KG1 (cell line): ENCODE data around the gene RGS16.

ENCODE experiments used
- DNase-seq: peaks from one replicate; lab custom pipeline; 2025; lab: John Stamatoyannopoulos, UW

The RGS16 gene

DNA sequence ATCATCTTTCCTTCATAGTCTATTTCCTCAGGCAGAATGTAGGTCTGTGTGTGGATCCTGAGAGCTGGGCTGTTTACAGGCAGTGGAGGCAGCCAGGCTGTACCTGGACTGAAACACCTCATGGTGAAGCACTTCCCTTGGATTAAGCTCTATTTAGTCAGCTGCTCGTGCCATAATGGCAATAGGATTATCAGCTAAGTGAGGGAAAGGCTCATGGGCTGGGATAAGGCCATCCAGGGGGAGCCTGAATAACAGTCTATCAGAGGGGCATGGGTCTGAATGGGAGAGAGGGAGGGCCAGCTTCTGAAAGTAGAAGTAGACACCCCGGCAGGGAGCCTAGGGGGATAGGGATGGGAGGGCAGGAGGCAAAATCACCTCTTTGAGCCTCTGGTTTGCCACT is 23.5 kb downstream of the RGS16 start:
- no peak for DNase-seq

DNA sequence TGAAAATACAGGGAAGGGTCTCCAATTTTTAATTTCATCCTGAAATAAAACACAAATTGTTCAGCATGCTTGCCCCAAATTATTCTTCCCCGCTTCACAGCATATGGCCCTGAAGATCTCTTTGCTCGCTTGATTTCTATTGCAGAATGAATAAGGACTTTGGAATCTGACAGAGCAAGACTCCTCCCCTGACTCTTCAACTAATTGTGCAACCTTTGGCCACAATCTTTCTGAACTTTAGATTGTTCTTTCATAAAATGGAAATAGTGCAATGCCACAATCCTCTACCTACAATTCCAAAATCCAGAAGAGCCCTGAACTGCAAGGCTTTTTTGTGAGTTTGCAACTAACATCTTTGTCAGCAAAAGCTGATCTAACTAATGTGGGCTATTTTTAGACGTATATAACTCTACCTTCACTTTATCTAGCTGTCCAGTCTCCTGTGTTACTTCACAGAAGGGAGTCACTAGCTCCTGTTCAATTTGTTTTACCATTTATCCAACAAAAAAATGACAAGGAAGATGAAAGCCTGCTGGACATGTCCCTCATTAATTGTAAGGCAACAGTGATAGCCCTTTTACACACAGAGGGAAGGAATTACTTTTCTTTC is 28.5 kb downstream of the RGS16 start:
- DNase-seq, result no peak

DNA sequence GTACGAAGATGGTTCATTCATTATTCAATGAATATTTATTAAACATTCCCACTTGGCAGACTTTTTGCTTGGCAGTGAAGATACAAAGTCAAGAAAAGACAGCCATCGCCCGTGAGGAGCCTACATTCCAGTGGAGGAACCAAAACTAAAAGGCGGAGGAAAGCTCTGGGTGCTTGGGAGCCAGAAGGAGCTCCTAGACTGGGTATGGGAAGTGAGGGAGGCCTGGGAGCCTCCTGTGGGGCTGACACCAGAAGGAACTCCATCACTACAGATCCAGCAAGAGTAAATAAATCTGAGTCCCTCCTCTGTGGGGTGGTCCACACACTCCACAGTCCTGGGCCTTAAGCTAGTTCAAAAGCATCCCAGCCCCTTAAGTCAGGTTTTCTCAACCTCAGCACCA is 30.0 kb downstream of the RGS16 start:
- no peak for DNase-seq

DNA sequence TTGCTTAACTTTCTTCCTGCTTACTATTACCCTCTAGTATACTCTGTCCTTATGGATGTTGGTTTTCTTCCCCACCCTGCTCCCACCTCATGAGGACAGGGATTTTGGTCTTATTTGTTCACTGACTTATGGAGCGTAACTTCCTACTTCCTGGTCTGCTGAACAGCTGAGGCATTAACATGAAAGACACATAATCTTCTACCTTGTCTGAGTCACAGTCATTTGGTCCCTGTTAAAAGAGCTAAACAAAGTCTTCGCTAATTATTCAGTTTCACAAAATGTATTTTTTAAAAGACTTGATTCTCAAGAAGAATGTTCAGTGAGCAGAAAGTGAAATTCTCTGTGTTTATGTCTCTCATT is 33.6 kb downstream of the RGS16 start:
- DNase-seq, result no peak

DNA sequence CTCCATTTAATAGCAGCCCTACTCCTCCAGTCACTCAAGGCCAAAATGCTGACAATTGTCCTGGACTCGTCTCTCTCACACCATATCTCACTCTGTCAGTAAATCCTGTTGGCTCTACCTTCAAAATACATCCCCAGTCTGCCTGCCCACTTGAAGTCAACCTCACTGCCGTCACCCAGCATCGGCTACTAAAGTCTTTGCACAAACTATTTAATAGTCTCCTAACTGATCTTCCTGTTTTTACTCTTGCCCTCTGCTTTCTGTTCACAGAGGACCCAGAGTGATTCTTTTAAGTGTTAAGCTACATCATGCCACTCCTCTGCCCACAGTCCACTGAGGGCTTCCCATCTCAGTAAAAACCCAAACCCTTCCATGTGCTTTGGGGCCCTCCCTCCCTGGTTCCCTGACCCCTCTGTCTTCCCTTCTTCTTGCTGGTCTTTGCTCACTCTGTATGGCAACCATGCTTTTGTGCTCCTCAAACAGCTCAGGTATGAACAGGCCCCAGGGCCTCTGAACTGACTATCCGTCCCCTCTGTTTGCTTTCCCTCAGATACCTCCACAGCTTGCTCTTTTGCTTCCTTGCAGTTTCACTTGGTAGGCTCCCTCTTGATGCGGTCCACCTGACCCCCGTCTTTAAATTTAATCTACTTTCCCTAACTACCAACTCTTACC is 34.1 kb downstream of the RGS16 start:
- DNase-seq, result no peak

DNA sequence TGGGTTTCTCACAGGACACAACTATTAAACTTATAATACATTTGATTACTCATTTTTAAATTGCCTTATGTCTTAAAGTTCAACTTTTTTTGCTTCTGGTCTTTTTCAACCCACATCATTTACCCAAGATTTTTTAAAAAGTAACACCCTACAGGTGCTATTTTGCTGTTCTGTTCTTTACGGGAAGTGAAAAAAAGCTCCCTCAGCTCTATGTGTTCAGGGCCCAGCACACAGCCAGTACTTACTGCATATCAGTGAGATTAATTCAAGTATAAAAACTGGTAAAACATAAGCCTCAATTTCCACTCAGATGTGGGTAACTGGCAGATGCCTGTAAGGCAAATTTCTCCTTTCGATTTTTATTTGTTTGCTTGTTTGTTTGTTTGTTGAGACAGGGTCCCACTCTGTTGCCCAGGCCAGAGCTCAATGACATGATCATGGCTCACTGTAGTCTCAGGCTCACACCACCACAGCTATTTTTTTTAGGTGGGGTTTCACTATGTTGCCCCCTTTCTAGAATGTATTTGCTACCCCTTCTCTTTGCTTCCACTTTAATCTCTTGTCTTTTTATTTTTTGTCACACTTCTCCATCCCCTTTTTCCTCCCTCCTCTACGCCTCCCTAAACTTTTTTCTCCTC is 35.4 kb downstream of the RGS16 start:
- no peak for DNase-seq

DNA sequence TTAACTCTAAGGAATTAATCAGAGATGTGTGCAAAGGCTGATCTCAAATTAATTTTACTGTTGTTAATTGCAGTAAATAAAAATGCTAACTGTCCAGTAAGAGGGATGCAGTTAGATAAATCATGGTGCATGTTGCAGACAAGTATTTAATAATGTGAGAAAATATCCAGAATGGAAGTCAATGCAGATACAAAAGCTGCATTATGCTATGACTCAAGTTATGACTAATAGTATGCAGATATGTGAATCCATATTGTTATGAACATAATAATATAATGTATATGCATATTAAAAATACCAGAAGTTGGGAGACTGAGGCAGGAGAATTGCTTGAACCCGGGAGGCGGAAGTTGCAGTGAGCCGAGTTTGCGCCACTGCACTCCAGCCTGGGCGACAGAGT is 36.6 kb downstream of the RGS16 start:
- DNase-seq, result no peak

DNA sequence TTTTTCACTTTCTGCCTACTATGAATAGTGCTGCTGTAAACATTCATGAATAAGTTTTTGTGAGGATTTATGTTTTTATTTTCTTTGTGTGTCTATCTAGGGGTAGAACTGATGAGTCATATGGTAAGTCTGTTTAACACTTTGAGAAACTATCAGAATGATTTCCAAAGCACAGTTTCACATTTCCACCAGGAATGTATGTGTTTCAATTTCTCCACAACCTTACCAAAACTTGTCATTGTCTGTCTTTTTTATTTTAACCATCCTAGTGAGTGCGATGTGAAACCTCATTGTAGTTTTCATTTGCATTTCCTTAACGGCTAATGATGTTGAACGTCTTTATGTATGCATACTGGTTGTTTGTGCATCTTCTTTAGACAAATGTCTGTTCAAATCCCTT is 38.7 kb downstream of the RGS16 start:
- DNase-seq, result no peak

DNA sequence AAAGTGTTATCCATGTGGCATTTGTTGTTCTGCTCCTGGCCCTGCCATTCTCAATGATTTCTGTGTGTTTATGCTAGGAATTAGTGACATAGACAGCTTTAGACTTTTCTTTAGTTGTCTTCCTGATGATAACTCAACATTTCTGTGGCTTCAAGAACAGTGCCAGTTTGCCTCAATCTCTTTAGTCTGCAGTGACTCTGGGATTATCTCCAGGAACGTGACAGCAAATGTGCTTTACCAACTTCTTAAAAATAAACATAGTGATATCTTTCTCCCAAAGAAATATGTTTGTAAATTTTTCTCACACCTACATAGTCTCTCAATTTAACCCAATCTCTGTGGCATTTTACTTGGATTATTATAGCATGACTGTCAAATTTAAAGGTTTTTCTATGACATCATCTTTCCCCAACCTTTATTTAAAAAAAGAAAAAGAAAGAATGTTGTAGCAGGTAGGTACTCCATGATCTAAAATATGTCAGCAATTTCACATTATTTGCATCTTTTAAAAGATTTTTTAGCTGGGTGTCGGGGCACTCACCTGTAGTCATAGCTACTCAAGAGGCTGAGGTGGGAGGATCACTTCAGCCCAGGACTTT is 39.7 kb downstream of the RGS16 start:
- DNase-seq, result no peak

DNA sequence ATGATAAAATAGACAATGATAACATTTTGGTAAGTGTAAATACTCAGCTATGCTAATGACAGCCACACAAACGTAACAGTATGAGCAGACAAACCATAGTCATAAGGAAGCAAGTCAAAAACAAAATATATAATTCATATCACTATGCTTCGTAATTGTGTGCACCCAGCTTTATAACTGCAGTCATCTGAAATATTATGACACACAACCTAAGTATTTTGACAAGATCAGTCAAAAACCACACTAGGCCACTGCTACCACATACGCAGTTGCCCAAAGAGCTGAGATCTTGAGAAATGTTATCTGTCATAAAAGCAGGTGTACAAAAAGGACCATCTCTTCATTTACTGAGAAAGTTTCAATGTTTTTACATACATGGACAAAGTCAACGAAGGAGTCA is 41.1 kb downstream of the RGS16 start:
- DNase-seq, result no peak

DNA sequence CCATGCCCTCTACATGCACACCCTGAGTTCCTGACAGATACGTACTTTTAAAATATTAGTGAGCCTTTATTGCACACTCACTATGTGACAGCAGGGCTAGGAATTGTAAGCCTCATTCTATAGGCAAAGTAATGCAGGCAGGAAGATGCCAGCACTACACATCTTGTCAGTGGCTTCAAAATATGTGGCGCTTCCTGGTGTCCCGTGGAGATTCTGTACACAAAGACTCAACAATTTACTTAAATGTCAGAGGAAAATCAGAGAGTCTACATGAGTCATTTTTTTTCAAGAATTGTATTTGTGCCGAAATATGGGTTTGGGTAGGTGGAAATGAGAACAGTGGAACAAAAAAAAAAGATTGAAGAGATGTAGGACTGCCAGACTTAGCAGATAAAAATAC is 42.7 kb downstream of the RGS16 start:
- DNase-seq, result no peak

DNA sequence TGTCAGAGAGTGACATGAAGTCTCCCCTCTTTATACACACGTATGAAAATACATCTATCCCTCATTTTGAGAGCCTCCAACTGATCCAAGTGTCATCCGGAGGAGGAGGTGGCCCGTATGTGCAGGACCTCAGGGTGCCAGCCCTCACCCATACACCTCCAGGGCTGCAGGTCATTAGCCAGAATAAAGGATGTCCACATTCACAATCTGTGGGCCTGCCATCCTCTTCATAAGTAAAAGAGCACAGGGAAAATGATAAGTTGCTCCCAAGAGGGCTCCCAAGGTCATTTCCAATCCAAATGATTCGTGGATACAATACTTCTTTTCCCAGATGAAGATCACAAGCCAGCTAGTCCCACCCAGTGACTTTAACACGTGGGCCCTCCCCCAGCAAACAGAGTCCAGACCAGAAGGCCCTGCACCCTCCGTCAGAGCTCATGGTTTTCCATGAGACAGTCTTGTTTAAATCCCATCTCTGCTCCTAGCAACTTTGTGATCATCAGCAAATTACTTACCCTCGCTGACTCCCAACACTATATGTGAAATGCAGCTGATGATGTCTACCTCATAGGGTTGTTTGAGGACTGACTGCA is 43.7 kb downstream of the RGS16 start:
- DNase-seq, result no peak

DNA sequence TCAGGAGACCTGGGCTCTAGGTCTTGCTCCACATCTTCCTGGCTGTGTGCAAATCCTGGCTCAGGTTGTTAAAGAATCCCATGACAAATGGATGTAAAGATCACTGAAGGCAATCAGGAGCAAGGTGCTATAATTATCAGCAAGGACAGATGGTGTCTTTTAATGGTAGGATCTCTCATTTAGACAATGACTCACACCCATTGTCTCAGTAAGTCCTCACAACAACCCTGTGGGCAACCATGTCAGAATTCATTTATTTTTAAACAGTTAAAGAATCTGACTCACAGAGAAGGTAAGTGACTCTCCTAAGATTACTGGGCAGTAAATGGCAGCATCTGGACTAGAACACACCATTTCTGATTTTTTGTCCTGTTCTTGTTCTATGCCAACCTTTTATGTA is 47.9 kb downstream of the RGS16 start:
- DNase-seq, result no peak

DNA sequence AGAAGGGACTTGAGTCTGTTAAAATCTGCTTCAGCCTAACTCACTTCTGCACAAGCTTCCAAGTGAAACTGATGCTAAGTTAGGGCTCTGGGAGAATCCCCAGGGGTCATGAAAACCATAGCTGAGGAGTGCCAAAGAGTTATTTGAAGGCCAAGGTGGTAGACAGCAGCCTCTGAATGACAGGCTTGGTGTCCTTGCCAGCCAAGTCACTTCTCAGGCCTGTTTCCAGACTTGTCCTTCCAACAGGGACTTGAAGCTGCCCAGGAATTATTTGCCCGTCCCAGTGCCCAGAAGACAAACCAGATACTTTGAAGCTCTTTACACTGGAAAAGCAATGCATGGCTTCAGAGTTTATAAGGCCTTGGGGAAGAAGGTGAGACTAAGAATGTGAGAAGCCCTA is 48.7 kb downstream of the RGS16 start:
- DNase-seq, result no peak

DNA sequence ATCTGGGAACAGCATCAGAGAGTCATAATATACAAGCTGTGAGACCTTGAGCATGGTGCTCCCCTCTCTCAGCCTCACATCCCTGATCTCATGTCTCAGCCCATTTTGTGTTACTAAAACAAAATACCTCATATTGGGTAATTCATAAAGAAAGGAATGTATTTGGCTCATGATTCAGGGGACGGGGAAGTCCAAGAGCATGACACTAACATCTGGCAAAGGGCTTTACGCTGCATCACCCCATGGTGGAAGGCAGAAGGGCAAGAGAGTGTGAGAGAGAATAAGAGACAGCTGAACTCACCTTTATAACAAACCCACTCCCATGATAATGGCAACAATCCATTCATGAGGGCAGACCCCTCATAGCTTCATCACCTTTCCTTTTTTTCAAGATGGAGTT is 51.7 kb downstream of the RGS16 start:
- no peak for DNase-seq

DNA sequence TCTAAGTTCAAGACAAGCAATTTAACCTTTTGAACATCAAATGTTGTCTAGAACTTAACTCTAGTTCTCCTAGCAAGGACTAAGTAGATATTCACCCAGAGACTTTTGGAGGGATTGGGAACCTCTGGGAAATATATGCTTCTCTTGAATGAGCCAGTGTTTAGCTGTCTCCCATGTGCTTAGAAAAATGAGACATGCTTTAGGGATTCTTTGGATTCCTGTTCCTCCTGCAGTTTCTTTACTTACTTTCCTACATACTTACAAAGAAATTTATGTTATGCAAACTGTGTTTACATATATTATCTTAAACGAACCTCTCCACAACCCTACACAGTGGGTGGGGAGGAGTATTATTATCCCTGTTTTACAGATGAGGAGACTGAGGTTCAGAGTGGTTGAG is 54.4 kb downstream of the RGS16 start:
- DNase-seq, result no peak

DNA sequence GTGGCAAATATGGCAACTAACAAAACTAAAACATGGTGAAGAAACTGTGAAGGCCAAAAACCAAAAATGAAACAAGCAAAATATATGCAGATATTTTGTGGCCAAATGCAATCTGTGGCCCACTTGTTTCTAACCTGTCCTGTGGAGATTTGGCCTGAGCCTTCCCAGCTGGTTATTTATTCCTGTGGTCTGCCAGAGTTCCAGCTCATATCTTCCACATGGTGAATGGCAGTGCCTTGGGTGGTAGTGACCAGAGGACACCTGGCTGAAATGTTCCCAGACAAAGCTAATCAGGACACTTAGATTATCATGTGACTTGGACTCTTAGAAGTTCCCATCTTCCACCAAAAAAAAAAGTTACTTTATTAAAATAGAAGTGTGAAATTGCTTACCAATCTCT is 54.8 kb downstream of the RGS16 start:
- no peak for DNase-seq
